Measurements from ENCODE around the gene CACNB2. TPM values are rescaled to one million over a fixed set of nuclear protein-coding genes. Genes with fewer than 3 reads are reported as not detected.

The CACNB2 gene
- total RNA-seq, 1 donor from 2014 or later: 4.9 TPM

- H3K27ac Mint-ChIP-seq: no peak overlapping the region
- no peaks in the 10 kb centered on the region for H3K4me1 Mint-ChIP-seq (ENCODE audit: low read depth)
- TF ChIP-seq, protein P1, sequence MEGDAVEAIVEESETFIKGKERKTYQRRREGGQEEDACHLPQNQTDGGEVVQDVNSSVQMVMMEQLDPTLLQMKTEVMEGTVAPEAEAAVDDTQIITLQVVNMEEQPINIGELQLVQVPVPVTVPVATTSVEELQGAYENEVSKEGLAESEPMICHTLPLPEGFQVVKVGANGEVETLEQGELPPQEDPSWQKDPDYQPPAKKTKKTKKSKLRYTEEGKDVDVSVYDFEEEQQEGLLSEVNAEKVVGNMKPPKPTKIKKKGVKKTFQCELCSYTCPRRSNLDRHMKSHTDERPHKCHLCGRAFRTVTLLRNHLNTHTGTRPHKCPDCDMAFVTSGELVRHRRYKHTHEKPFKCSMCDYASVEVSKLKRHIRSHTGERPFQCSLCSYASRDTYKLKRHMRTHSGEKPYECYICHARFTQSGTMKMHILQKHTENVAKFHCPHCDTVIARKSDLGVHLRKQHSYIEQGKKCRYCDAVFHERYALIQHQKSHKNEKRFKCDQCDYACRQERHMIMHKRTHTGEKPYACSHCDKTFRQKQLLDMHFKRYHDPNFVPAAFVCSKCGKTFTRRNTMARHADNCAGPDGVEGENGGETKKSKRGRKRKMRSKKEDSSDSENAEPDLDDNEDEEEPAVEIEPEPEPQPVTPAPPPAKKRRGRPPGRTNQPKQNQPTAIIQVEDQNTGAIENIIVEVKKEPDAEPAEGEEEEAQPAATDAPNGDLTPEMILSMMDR (IDR thresholded peaks at IDR 0.05; ENCODE audit: unreplicated experiment): no peak
- DNase-seq (ENCODE audit: low spot score, unreplicated experiment): no peak
- no peaks in the 10 kb centered on the region for H3K9me3 Mint-ChIP-seq (ENCODE audit: low read depth)
- H3K36me3 Mint-ChIP-seq (ENCODE audit: insufficient read depth): no peaks in the 10 kb centered on the region
- no peaks in the 10 kb centered on the region for H3K27me3 Mint-ChIP-seq
- H3K4me3 Mint-ChIP-seq (ENCODE audit: low read depth): no peak overlapping the region
Measured at GRCh38 chr10:18332484-18332883, 192.3 kb downstream of the CACNB2 start.

- Mint-ChIP-seq H3K9me3 (ENCODE audit: low read depth) (no peaks in the 10 kb centered on the region), H3K4me3 (ENCODE audit: low read depth) (no peak overlapping the region), H3K36me3 (ENCODE audit: insufficient read depth) (no peaks in the 10 kb centered on the region), H3K4me1 (ENCODE audit: low read depth) (no peaks in the 10 kb centered on the region), H3K27me3 (no peaks in the 10 kb centered on the region), H3K27ac (no peak overlapping the region)
- TF ChIP-seq, protein P1 (IDR thresholded peaks at IDR 0.05; ENCODE audit: unreplicated experiment): no peak
- DNase-seq (ENCODE audit: low spot score, unreplicated experiment): no peak
Measured at GRCh38 chr10:18333621-18334020, 193.4 kb downstream of the CACNB2 start.

DNA sequence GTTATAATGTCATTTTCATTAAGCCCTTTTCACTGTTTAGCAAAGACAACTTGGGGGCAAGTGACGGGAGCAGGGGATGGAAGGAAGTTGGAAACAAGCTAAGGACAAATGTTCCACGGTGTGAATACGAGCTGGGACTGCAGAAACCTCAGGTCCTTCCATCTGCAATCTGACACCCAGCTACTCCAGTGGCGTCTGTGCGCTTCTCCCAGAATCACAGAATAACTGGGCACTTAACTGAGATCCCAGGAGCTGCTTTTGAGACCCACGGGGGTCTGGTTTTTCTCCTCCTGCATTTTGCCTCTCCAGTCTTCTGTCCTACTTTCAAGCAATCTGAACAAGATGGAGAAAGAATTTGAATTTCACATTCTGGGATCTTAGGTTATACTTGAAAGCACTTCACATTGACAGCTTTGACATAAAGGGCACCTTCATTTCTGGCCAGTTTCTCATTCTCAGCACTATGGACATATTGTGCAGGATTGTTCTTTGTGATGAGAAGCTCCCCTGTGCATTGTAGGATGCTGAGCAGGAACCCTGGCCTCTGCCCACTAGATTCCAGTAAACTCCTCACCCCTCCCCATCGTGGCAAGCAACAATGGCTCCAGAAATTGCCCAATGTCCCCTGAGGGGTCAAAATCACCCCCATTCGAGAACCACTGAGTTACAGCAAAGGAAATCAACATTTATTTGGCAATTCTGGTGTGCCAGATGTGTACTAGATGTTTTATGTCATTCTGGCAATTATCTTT, 194.1 kb downstream of the CACNB2 start:
- no peaks in the 10 kb centered on the region for H3K36me3 Mint-ChIP-seq (ENCODE audit: insufficient read depth)
- no peaks in the 10 kb centered on the region for H3K4me1 Mint-ChIP-seq (ENCODE audit: low read depth)
- TF ChIP-seq, protein P1 (IDR thresholded peaks at IDR 0.05; ENCODE audit: unreplicated experiment): no peak
- no peak for DNase-seq (ENCODE audit: low spot score, unreplicated experiment)
- no peak overlapping the region for H3K4me3 Mint-ChIP-seq (ENCODE audit: low read depth)
- no peaks in the 10 kb centered on the region for H3K27me3 Mint-ChIP-seq
- H3K9me3 Mint-ChIP-seq (ENCODE audit: low read depth): no peaks in the 10 kb centered on the region
- H3K27ac Mint-ChIP-seq: no peak overlapping the region

GRCh38 chr10:18340496-18341051, 200.3 kb downstream of the CACNB2 start:
- Mint-ChIP-seq H3K27ac (no peak overlapping the region), H3K27me3 (peaks cover 7% of the 10 kb centered on the region), H3K9me3 (ENCODE audit: low read depth) (no peaks in the 10 kb centered on the region), H3K36me3 (ENCODE audit: insufficient read depth) (no peaks in the 10 kb centered on the region), H3K4me1 (ENCODE audit: low read depth) (peaks cover 4% of the 10 kb centered on the region), H3K4me3 (ENCODE audit: low read depth) (no peak overlapping the region)
- TF ChIP-seq, protein P1 (IDR thresholded peaks at IDR 0.05; ENCODE audit: unreplicated experiment): no peak
- DNase-seq (ENCODE audit: low spot score, unreplicated experiment): no peak

- peaks cover 4% of the 10 kb centered on the region for H3K4me1 Mint-ChIP-seq (ENCODE audit: low read depth)
- DNase-seq (ENCODE audit: low spot score, unreplicated experiment): no peak
- H3K36me3 Mint-ChIP-seq (ENCODE audit: insufficient read depth): no peaks in the 10 kb centered on the region
- no peak overlapping the region for H3K4me3 Mint-ChIP-seq (ENCODE audit: low read depth)
- TF ChIP-seq, protein P1 (IDR thresholded peaks at IDR 0.05; ENCODE audit: unreplicated experiment): no peak
- H3K27me3 Mint-ChIP-seq: peaks cover 7% of the 10 kb centered on the region
- H3K27ac Mint-ChIP-seq: no peak overlapping the region
- no peaks in the 10 kb centered on the region for H3K9me3 Mint-ChIP-seq (ENCODE audit: low read depth)
Measured at GRCh38 chr10:18341055-18341454, 200.8 kb downstream of the CACNB2 start.

Data from progenitor cell of endocrine pancreas (in vitro differentiated cells).